ENCODE measurements around the gene FERMT2.

DNA sequence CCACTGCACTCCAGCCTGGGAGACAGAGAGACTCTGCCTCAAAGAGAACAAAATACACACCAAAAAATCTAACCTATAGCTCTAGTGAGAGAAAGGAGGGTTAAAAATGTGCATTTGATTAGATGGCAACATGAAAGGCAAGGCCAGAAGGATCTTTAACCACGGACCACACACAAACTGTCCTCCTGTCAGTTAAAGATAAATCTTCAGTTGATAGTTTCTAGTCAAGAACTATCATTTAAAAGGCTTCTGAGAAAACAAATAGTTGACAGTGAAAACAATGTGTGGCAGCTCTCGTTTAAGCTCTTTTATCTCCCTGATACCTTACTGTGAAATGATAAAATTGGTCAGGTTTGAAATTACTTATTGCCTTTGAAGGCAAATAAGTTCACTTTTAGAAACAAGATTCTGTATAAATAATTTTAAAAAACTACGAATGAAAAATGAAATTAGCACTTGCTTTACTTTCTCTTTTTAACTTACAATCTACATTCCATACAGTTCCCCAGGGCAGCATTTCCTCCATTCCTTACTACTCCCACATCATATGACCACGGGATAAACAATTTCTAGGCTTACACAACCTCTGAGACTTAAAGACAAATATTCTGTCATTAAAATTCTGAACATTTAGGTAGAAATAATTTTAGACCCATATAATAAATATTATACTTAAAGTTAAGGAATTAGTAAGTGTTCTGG, 88.1 kb downstream of the FERMT2 start:
- TF ChIP-seq, protein P1, sequence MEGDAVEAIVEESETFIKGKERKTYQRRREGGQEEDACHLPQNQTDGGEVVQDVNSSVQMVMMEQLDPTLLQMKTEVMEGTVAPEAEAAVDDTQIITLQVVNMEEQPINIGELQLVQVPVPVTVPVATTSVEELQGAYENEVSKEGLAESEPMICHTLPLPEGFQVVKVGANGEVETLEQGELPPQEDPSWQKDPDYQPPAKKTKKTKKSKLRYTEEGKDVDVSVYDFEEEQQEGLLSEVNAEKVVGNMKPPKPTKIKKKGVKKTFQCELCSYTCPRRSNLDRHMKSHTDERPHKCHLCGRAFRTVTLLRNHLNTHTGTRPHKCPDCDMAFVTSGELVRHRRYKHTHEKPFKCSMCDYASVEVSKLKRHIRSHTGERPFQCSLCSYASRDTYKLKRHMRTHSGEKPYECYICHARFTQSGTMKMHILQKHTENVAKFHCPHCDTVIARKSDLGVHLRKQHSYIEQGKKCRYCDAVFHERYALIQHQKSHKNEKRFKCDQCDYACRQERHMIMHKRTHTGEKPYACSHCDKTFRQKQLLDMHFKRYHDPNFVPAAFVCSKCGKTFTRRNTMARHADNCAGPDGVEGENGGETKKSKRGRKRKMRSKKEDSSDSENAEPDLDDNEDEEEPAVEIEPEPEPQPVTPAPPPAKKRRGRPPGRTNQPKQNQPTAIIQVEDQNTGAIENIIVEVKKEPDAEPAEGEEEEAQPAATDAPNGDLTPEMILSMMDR (IDR thresholded peaks at IDR 0.05): no peak
- TF ChIP-seq POLR2A (IDR thresholded peaks at IDR 0.05) (no peak), POLR2AphosphoS5 (IDR thresholded peaks at IDR 0.05) (no peak)
